Nephron (organoid): ENCODE results near the gene NANS.
"Not testable (repeated sequence)": the region's sequence is repeated elsewhere in the genome, so short reads cannot be mapped to it uniquely, and the experiment has no call there.

Source experiments
- H3K27ac Mint-ChIP-seq, 3 experiments: 2 replicates each; pipeline ENCODE4 v1.8.0; 2020; ENCODE audit warnings: mixed read lengths in 3 of 3, mild to moderate bottlenecking in 2 of 3, moderate library complexity in 1 of 3
- H3K27me3 Mint-ChIP-seq: 2 replicates; pipeline ENCODE4 v1.8.0; 2021; ENCODE audit warnings: low read depth, mild to moderate bottlenecking, moderate library complexity, mixed read lengths
- H3K36me3 Mint-ChIP-seq: 2 replicates; pipeline ENCODE4 v1.8.0; 2020; ENCODE audit warnings: low read depth, mixed read lengths
- H3K4me1 Mint-ChIP-seq: 2 replicates; pipeline ENCODE4 v1.8.0; 2020; ENCODE audit warnings: mixed read lengths
- H3K4me3 Mint-ChIP-seq, 3 experiments: 2 replicates each; pipeline ENCODE4 v1.8.0; 2020; ENCODE audit warnings: mild to moderate bottlenecking in 3 of 3, mixed read lengths in 3 of 3, moderate library complexity in 2 of 3
- H3K9me3 Mint-ChIP-seq: 2 replicates; pipeline ENCODE4 v1.8.0; 2020; ENCODE audit warnings: mixed read lengths
- TF ChIP-seq, protein P1 (sequence below), 3 experiments: fragments of 200-600 bp; sonication (generic); IDR thresholded peaks; one replicate each; pipeline ENCODE4 v1.5.0; 2021; ENCODE audit warnings: antibody characterized with exemption in 3 of 3; ENCODE audit not compliant: unreplicated experiment in 3 of 3

Gene NANS

DNA sequence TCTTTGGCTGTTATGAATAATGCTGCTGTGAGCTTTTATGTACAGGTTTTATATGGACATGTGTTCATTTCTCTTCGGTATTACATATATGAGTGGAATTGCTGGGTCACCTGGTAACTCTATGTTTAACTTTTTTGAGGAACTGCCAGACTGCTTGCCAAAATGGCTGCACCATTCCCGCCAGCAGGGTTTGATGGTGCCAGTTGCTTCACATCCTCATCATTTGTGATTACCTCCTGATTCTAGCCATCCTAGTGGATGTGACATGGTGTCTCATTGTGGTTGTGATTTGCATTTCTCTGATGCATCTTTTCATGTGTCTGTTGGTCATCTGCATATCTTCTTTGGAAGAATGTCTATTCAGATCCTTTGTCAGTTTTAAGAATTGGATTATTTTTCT lies 10.7 kb downstream of the NANS start:
- H3K4me1 Mint-ChIP-seq: no peaks in the 10 kb centered on the region
- H3K27ac Mint-ChIP-seq: no peak overlapping the region
- H3K4me3 Mint-ChIP-seq: no peak overlapping the region
- TF ChIP-seq, protein P1, sequence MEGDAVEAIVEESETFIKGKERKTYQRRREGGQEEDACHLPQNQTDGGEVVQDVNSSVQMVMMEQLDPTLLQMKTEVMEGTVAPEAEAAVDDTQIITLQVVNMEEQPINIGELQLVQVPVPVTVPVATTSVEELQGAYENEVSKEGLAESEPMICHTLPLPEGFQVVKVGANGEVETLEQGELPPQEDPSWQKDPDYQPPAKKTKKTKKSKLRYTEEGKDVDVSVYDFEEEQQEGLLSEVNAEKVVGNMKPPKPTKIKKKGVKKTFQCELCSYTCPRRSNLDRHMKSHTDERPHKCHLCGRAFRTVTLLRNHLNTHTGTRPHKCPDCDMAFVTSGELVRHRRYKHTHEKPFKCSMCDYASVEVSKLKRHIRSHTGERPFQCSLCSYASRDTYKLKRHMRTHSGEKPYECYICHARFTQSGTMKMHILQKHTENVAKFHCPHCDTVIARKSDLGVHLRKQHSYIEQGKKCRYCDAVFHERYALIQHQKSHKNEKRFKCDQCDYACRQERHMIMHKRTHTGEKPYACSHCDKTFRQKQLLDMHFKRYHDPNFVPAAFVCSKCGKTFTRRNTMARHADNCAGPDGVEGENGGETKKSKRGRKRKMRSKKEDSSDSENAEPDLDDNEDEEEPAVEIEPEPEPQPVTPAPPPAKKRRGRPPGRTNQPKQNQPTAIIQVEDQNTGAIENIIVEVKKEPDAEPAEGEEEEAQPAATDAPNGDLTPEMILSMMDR (IDR thresholded peaks at IDR 0.05; ENCODE audit: unreplicated experiment in 3 of 3): no peak
- peaks cover 30% of the 10 kb centered on the region for H3K36me3 Mint-ChIP-seq
- no peaks in the 10 kb centered on the region for H3K9me3 Mint-ChIP-seq
- H3K27me3 Mint-ChIP-seq: peaks cover 3% of the 10 kb centered on the region

DNA sequence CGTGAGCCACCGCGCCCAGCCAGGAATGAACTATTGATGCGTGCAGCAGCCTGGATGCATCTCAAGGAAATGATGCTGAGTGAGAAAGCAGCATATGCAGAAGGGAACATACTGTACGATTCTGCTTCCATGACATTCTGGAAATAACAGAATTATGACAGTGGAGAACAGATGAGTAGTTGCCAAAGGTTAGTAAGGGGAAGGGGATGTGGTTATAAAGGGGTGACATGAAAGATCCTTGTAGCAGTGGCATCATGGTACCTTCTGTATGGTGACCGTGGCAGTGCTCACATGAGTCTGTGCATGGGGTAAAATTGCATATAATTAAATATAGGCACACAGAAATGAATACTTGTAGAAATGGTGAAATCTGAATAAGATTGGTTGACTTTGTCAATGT lies 13.0 kb downstream of the NANS start:
- TF ChIP-seq, protein P1 (IDR thresholded peaks at IDR 0.05; ENCODE audit: unreplicated experiment in 3 of 3): no peak
- Mint-ChIP-seq H3K4me1 (no peaks in the 10 kb centered on the region), H3K27me3 (peaks cover 3% of the 10 kb centered on the region), H3K9me3 (no peaks in the 10 kb centered on the region), H3K4me3 (no peak overlapping the region), H3K27ac (no peak overlapping the region), H3K36me3 (peaks cover 21% of the 10 kb centered on the region)

DNA sequence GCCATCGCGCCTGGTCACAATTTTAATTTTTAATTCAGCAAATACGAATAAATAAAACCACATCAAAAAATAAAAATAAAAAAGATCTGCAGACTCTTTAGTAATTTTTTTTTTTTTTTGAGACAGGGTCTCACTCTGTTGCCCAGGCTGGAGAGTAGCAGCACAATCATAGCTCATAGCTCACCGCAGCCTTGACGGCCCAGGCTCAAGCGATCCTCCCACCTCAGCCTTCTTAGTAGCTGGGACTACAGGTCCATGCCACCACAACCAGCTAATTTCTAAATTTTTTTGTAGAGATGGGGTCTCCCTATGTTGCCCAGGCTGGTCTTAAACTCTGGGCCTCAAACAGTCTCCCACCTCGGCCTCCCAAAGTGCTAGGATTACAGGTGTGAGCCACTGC lies 14.2 kb downstream of the NANS start:
- Mint-ChIP-seq H3K4me3 (no peak overlapping the region), H3K4me1 (no peaks in the 10 kb centered on the region), H3K27ac (no peak overlapping the region), H3K36me3 (peaks cover 14% of the 10 kb centered on the region), H3K27me3 (peaks cover 3% of the 10 kb centered on the region), H3K9me3 (no peaks in the 10 kb centered on the region)
- TF ChIP-seq, protein P1 (IDR thresholded peaks at IDR 0.05; ENCODE audit: unreplicated experiment in 3 of 3): no peak

DNA sequence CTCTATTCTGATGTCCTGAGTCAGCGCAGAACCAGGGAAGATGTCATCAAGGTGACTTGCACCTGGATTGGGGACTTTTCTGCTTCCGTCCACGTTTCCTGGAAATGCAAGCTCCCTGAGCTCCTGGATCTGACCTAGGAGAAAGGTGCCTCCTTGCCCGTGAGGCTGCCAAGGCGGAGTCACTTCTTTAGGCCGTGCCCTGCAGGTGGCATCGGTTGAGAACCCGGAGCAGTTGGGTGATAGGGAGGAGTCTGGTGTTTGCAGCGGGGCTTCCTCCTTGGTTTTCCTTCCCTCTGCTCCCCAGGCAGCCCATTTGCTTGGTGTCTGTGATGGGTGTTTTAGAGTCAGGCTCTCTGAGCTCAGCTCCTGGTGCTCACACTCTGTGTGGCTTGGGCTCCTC lies 15.2 kb downstream of the NANS start:
- H3K27ac Mint-ChIP-seq: no peak overlapping the region
- TF ChIP-seq, protein P1 (IDR thresholded peaks at IDR 0.05; ENCODE audit: unreplicated experiment in 3 of 3): no peak
- H3K4me3 Mint-ChIP-seq: no peak overlapping the region
- no peaks in the 10 kb centered on the region for H3K4me1 Mint-ChIP-seq
- H3K27me3 Mint-ChIP-seq: peaks cover under 1% of the 10 kb centered on the region
- H3K36me3 Mint-ChIP-seq: peaks cover 6% of the 10 kb centered on the region
- H3K9me3 Mint-ChIP-seq: no peaks in the 10 kb centered on the region

DNA sequence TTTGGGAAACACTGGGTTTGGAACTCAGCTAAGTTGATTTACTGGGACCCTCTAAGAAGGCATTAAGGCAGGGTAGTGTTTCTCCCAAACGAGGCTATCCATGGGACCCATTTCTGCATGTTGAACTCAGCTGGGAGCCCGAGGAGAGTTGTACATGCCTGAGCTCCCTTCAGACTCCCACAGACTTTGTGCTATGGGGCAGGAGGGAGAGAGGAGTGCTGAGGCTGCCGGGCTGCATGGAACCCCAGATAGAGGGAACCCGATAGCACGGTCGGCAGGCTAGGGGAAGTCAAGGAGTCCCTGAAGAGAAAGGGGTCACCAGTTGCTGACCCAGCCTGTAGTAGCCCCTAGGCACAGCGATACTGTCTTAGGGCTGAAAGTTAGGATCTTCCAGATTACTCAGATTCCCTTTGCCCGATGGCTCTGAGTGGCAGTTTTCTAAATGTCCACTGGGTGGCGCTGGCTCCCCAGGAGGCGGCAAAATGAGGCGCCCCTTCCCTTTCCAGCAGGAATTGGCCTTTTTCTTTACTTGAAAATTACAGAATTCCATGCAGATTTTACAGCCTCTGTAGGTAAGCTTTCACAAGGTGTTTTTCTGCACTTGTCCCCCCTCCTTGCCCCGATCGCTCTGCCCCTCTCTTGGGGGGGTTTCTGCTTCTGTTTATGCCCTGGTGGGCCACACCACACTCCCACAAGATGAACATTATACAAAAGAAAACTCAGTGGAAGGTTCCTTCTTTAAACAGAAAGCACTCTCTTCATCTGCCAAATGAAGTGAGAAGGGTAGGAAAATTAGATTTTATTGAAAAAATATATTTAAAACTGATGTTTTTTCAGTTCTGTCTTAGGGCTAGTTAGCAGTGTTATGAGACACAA lies 17.8 kb downstream of the NANS start:
- no peak overlapping the region for H3K4me3 Mint-ChIP-seq
- H3K27ac Mint-ChIP-seq: peak overlapping the region; percentile 32 to 52 (median 45)
- no peaks in the 10 kb centered on the region for H3K27me3 Mint-ChIP-seq
- H3K36me3 Mint-ChIP-seq: peaks cover 13% of the 10 kb centered on the region
- H3K4me1 Mint-ChIP-seq: no peaks in the 10 kb centered on the region
- no peaks in the 10 kb centered on the region for H3K9me3 Mint-ChIP-seq
- TF ChIP-seq, protein P1 (IDR thresholded peaks at IDR 0.05; ENCODE audit: unreplicated experiment in 3 of 3): peak; percentile 91 to 96 (median 95)

DNA sequence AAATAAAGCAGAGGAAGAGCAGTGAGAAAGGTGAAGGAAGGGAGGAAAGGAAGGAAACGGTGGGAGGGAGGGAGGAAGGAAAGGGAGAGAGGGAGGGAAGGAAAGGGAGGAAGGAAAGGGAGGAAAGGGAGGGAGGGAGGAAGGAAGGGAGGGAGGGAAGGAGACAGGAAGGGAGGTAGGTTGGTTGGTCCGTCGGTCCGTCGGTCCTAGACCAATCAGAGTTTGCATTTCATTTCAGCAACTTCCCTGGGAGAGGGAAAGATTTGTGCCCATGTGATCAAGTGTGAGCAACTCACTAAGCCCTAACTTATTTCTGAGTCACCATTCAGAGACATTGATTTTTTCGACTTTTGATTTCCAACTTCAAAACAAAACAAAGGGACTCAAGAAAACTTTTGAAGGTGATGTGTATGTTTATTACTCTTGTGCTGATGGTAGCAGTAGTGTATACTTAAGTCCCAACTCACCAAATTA lies 18.8 kb downstream of the NANS start:
- no peaks in the 10 kb centered on the region for H3K27me3 Mint-ChIP-seq
- H3K27ac Mint-ChIP-seq: no peak overlapping the region
- no peak overlapping the region for H3K4me3 Mint-ChIP-seq
- TF ChIP-seq, protein P1 (IDR thresholded peaks at IDR 0.05; ENCODE audit: unreplicated experiment in 3 of 3): no peak
- no peaks in the 10 kb centered on the region for H3K9me3 Mint-ChIP-seq
- H3K4me1 Mint-ChIP-seq: no peaks in the 10 kb centered on the region
- peaks cover 16% of the 10 kb centered on the region for H3K36me3 Mint-ChIP-seq

DNA sequence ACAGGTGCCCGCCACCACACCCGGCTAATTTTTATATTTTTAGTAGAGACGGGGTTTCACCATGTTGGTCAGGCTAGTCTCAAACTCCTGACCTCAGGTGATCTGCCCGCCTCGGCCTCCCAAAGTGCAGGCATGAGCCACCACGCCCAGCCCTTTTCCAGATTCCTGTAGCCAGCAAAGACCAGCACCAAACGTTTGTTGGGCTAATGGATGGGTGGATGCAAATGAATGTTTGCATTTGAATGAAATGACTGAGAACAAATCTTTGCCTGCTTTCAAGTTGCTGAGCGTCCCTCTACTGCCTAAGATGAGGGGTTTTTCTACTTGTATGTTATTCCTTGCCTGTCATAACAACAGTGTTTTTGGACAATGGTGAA lies 20.0 kb downstream of the NANS start:
- H3K4me3 Mint-ChIP-seq, H3K27me3 Mint-ChIP-seq, H3K9me3 Mint-ChIP-seq, H3K4me1 Mint-ChIP-seq, H3K27ac Mint-ChIP-seq: not testable (repeated sequence)
- peaks cover 16% of the 10 kb centered on the region for H3K36me3 Mint-ChIP-seq
